H9 (cell line): ENCODE results near the gene PYGB. TPM values are rescaled to one million over a fixed set of nuclear protein-coding genes. Genes with fewer than 3 reads are reported as not detected.

Source experiments
- DNase-seq: peaks from one replicate; pipeline ENCODE4 v3.0.0-alpha.2; 2017
- H2AFZ ChIP-seq: one replicate; pipeline ENCODE4 v1.6.1; 2013; ENCODE audit warnings: mild to moderate bottlenecking, low read length, control low read depth, moderate library complexity
- H2AK5ac ChIP-seq: 2 replicates; pipeline ENCODE4 v1.6.1; 2013; ENCODE audit warnings: low read length, control low read depth, mixed read lengths; ENCODE audit not compliant: insufficient read length
- H2BK120ac ChIP-seq: one replicate; pipeline ENCODE4 v1.6.1; 2013; ENCODE audit warnings: low read depth, mild to moderate bottlenecking, low read length, control low read depth, inconsistent platforms; ENCODE audit not compliant: poor library complexity, severe bottlenecking
- H2BK12ac ChIP-seq: 2 replicates; pipeline ENCODE4 v1.6.1; 2013; ENCODE audit warnings: low read length, control low read depth, mixed read lengths, low read depth; ENCODE audit not compliant: insufficient read length
- H2BK15ac ChIP-seq: 2 replicates; pipeline ENCODE4 v1.6.1; 2013; ENCODE audit warnings: low read depth, low read length, control low read depth
- H2BK20ac ChIP-seq: one replicate; pipeline ENCODE4 v1.6.1; 2013; ENCODE audit warnings: low read depth, mild to moderate bottlenecking, low read length, control low read depth, inconsistent platforms; ENCODE audit not compliant: poor library complexity, severe bottlenecking
- H2BK5ac ChIP-seq: 2 replicates; pipeline ENCODE4 v1.6.1; 2013; ENCODE audit warnings: low read length, control low read depth, mixed read lengths; ENCODE audit not compliant: insufficient read length
- H3K14ac ChIP-seq: 2 replicates; pipeline ENCODE4 v1.6.1; 2013; ENCODE audit warnings: low read length, control low read depth; ENCODE audit not compliant: insufficient read depth
- H3K18ac ChIP-seq: 2 replicates; pipeline ENCODE4 v1.6.1; 2013; ENCODE audit warnings: low read depth, mild to moderate bottlenecking, mixed read lengths, low read length, control low read depth; ENCODE audit not compliant: insufficient read length
- H3K23ac ChIP-seq: 2 replicates; pipeline ENCODE4 v1.6.1; 2013; ENCODE audit warnings: low read length, control low read depth, mixed read lengths, low read depth; ENCODE audit not compliant: insufficient read length
- H3K23me2 ChIP-seq: 2 replicates; pipeline ENCODE4 v1.6.1; 2013; ENCODE audit warnings: low read depth, mild to moderate bottlenecking, mixed read lengths, low read length, control low read depth; ENCODE audit not compliant: insufficient read length, poor library complexity, severe bottlenecking
- H3K27ac ChIP-seq: 2 replicates; pipeline ENCODE4 v1.5.1; 2013; ENCODE audit warnings: low read length, control low read depth, mixed read lengths, low read depth; ENCODE audit not compliant: insufficient read length
- H3K27me3 ChIP-seq: 2 replicates; pipeline ENCODE4 v1.6.1; 2013; ENCODE audit warnings: low read length, control low read depth, inconsistent platforms; ENCODE audit not compliant: insufficient read depth
- H3K4ac ChIP-seq: 2 replicates; pipeline ENCODE4 v1.6.1; 2013; ENCODE audit warnings: low read depth, mild to moderate bottlenecking, control low read depth, inconsistent platforms, low read length, moderate library complexity
- H3K4me1 ChIP-seq: 2 replicates; pipeline ENCODE4 v1.6.1; 2013; ENCODE audit warnings: low read length, control low read depth, inconsistent platforms; ENCODE audit not compliant: insufficient read depth
- H3K4me2 ChIP-seq: 2 replicates; pipeline ENCODE4 v1.6.1; 2013; ENCODE audit warnings: low read length, control low read depth, mixed read lengths; ENCODE audit not compliant: insufficient read length, insufficient read depth
- H3K56ac ChIP-seq: 2 replicates; pipeline ENCODE4 v1.6.1; 2013; ENCODE audit warnings: low read depth, mild to moderate bottlenecking, mixed read lengths, low read length, control low read depth; ENCODE audit not compliant: insufficient read length
- H3K79me1 ChIP-seq: 2 replicates; pipeline ENCODE4 v1.6.1; 2013; ENCODE audit warnings: low read depth, mild to moderate bottlenecking, moderate library complexity, low read length, control low read depth, inconsistent platforms; ENCODE audit not compliant: insufficient read depth, poor library complexity, severe bottlenecking
- H3K79me2 ChIP-seq: 2 replicates; pipeline ENCODE4 v1.6.1; 2013; ENCODE audit warnings: low read length, control low read depth, inconsistent platforms; ENCODE audit not compliant: insufficient read depth
- H3K9ac ChIP-seq: 2 replicates; pipeline ENCODE4 v1.6.1; 2013; ENCODE audit warnings: low read length, control low read depth, mixed read lengths; ENCODE audit not compliant: insufficient read length; ENCODE audit errors: extremely low read depth
- H3K9me3 ChIP-seq: one replicate; pipeline ENCODE4 v1.6.1; 2013; ENCODE audit warnings: low read depth, low read length, inconsistent platforms; ENCODE audit not compliant: control insufficient read depth
- H3T11ph ChIP-seq: one replicate; pipeline ENCODE4 v1.6.1; 2013; ENCODE audit warnings: mild to moderate bottlenecking, low read length, control low read depth, inconsistent platforms
- H4K20me1 ChIP-seq: one replicate; pipeline ENCODE4 v1.6.1; 2013; ENCODE audit not compliant: control insufficient read depth, insufficient read length, insufficient read depth
- H4K5ac ChIP-seq: 2 replicates; pipeline ENCODE4 v1.6.1; 2013; ENCODE audit warnings: low read depth, mild to moderate bottlenecking, mixed read lengths, low read length, control low read depth; ENCODE audit not compliant: insufficient read length
- H4K8ac ChIP-seq: replicated peaks from 2 replicates; pipeline ENCODE4 v1.6.1; 2013; ENCODE audit warnings: low read length, control low read depth, mixed read lengths, low read depth; ENCODE audit not compliant: insufficient read length
- H4K91ac ChIP-seq: 2 replicates; pipeline ENCODE4 v1.6.1; 2013; ENCODE audit warnings: low read depth, mild to moderate bottlenecking, moderate library complexity, mixed read lengths, low read length, control low read depth; ENCODE audit not compliant: insufficient read length
- H3K27ac Mint-ChIP-seq, 3 experiments: 2 replicates in 2 of 3; 3 replicates in 1 of 3; pipeline ENCODE4 v1.8.0; 2020 to 2021; ENCODE audit warnings: mixed read lengths in 3 of 3, mild to moderate bottlenecking in 1 of 3, moderate library complexity in 1 of 3
- H3K27me3 Mint-ChIP-seq: 2 replicates; pipeline ENCODE4 v1.8.0; 2021; ENCODE audit warnings: low read depth, mild to moderate bottlenecking, moderate library complexity, mixed read lengths
- H3K36me3 Mint-ChIP-seq, 3 experiments: 2 replicates in 2 of 3; 3 replicates in 1 of 3; pipeline ENCODE4 v1.8.0; 2020 to 2021; ENCODE audit warnings: low read depth in 3 of 3, mixed read lengths in 3 of 3; ENCODE audit not compliant: insufficient read depth in 1 of 3
- H3K4me1 Mint-ChIP-seq, 2 experiments: 2 replicates each; pipeline ENCODE4 v1.8.0; 2020; ENCODE audit warnings: mixed read lengths in 2 of 2
- H3K4me3 Mint-ChIP-seq, 2 experiments: 2 replicates in 1 of 2; 3 replicates in 1 of 2; pipeline ENCODE4 v1.8.0; 2020 to 2021; ENCODE audit warnings: mild to moderate bottlenecking in 2 of 2, mixed read lengths in 2 of 2, moderate library complexity in 1 of 2
- H3K9me3 Mint-ChIP-seq, 2 experiments: 2 replicates in 1 of 2; 3 replicates in 1 of 2; pipeline ENCODE4 v1.8.0; 2020; ENCODE audit warnings: mild to moderate bottlenecking in 2 of 2, mixed read lengths in 2 of 2, moderate library complexity in 1 of 2
- WGBS: extraction: QIAGEN DNeasy Blood & Tissue Kit; methylation state at CpG from one replicate; pipeline ENCODE4 v1.1.7; 2013; ENCODE audit warnings: missing lambda C conversion rate, low lambda C conversion rate, mixed read lengths; ENCODE audit not compliant: insufficient read length; ENCODE audit errors: extremely low coverage; 5-methylcytosine and 5-hydroxymethylcytosine counted together
- total RNA-seq: library from RNA; stranded (reverse); gene quantifications from 2 replicates; pipeline ENCODE4 v1.2.1, GENCODE V29; 2021
- TF ChIP-seq, protein P1 (sequence below): fragments of 200-600 bp; sonication (generic); conservative IDR thresholded peaks from 3 replicates; pipeline ENCODE4 v1.8.0; 2021; ENCODE audit warnings: antibody characterized with exemption, mild to moderate bottlenecking

The PYGB gene
- total RNA-seq, 1 experiment from 2014 or later = 46.9 TPM

DNA sequence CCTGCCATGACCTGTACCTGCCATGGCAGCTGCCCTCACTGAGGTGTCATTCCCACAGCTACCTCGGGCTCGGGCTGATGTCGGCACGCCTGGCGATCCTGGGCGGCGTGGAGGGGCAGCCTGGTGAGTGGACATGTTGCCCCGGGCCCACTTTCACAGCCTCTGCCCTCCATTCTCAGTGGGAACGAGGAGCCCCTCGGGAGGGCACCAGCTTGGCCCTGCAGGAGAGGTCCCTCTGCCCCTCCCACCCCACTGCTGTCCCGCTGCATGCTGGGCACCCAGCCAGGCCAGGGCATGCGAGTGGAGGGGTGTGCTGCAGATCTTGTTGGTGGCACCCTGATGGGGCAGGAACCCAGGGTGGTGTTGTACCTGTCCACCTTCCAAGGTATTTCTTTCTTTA is 29.4 kb upstream of the PYGB start:
- Histone ChIP-seq H3K56ac (no peak overlapping the region), H3K9ac (no peak overlapping the region), H3K23ac (no peak overlapping the region), H3K4ac (no peak overlapping the region), H3K4me2 (no peak overlapping the region), H4K8ac (no peak overlapping the region), H3K9me3 (no peaks in the 10 kb centered on the region), H2BK12ac (no peak overlapping the region), H3K79me1 (no peaks in the 10 kb centered on the region), H3T11ph (no peak overlapping the region), H2AFZ (no peak overlapping the region), H3K23me2 (no peaks in the 10 kb centered on the region), H4K20me1 (no peaks in the 10 kb centered on the region), H2BK20ac (no peak overlapping the region), H4K91ac (no peak overlapping the region), H3K27ac (no peak overlapping the region), H2BK120ac (no peak overlapping the region), H4K5ac (no peak overlapping the region), H3K4me1 (no peaks in the 10 kb centered on the region), H3K14ac (no peak overlapping the region), H2BK5ac (no peak overlapping the region), H2BK15ac (no peak overlapping the region), H3K18ac (no peak overlapping the region), H3K79me2 (no peaks in the 10 kb centered on the region), H2AK5ac (no peak overlapping the region), H3K27me3 (no peaks in the 10 kb centered on the region)
- no CpG with 5 or more reads among the region's 12 CpGs for WGBS
- Mint-ChIP-seq H3K27me3 (no peaks in the 10 kb centered on the region), H3K4me1 (peaks cover 13 to 15% of the 10 kb centered on the region in 2 experiments), H3K27ac (no peak overlapping the region), H3K4me3 (no peak overlapping the region), H3K36me3 (peaks cover 5 to 55% (median 20%) of the 10 kb centered on the region in 3 experiments; a peak in 6 of 7 replicates), H3K9me3 (no peaks in the 10 kb centered on the region)
- no peak for DNase-seq
- TF ChIP-seq, protein P1, sequence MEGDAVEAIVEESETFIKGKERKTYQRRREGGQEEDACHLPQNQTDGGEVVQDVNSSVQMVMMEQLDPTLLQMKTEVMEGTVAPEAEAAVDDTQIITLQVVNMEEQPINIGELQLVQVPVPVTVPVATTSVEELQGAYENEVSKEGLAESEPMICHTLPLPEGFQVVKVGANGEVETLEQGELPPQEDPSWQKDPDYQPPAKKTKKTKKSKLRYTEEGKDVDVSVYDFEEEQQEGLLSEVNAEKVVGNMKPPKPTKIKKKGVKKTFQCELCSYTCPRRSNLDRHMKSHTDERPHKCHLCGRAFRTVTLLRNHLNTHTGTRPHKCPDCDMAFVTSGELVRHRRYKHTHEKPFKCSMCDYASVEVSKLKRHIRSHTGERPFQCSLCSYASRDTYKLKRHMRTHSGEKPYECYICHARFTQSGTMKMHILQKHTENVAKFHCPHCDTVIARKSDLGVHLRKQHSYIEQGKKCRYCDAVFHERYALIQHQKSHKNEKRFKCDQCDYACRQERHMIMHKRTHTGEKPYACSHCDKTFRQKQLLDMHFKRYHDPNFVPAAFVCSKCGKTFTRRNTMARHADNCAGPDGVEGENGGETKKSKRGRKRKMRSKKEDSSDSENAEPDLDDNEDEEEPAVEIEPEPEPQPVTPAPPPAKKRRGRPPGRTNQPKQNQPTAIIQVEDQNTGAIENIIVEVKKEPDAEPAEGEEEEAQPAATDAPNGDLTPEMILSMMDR = no peak
